PC-3 (cell line): ENCODE measurements around the gene FBXW7. TPM values are rescaled to one million over a fixed set of nuclear protein-coding genes. Genes with fewer than 3 reads are reported as not detected.

Experiments used
- ATAC-seq: fragments of 200-7000 bp; cut with Tn5 transposase; 2 replicates; pipeline ENCODE4 v1.9.1; 2020; ENCODE audit warnings: mild to moderate bottlenecking, moderate library complexity
- BruUV-seq: library from RNA; stranded (reverse); fragments of 400-500 nt; replicated peaks from 2 replicates; lab custom pipeline; 2021; lab: Mats Ljungman, UMichigan
- CTCF ChIA-PET: fragments of 300-600 bp; sonication (Branson Sonifier 250); formaldehyde crosslinking; loops from one replicate; lab custom pipeline; 2022; ENCODE audit warnings: antibody characterized with exemption; lab: Charles Lee
- POLR2A ChIA-PET: fragments of 300-600 bp; sonication (Branson Sonifier 250); formaldehyde crosslinking; loops from one replicate; lab custom pipeline; 2022; ENCODE audit warnings: antibody characterized with exemption; ENCODE audit not compliant: unreplicated experiment; lab: Charles Lee
- DNase-seq: peaks from one replicate; pipeline ENCODE4 v3.0.0-alpha.2; 2015
- H2AFZ ChIP-seq: fragments of 300-600 bp; sonication (generic); 2 replicates; pipeline ENCODE4 v1.6.0; 2016; ENCODE audit warnings: antibody characterized with exemption, low read length
- H3F3A ChIP-seq: fragments of 300-600 bp; sonication (generic); one replicate; pipeline ENCODE4 v1.6.0; 2017; ENCODE audit warnings: antibody characterized with exemption, low read length, control low read depth, mild to moderate bottlenecking; ENCODE audit not compliant: unreplicated experiment
- H3K27ac ChIP-seq: fragments of 300-600 bp; sonication (generic); 2 replicates; pipeline ENCODE4 v1.5.1; 2016; ENCODE audit warnings: mild to moderate bottlenecking, low read length
- H3K27me3 ChIP-seq: fragments of 300-600 bp; sonication (generic); 2 replicates; pipeline ENCODE4 v1.6.1; 2016; ENCODE audit warnings: low read length, mixed read lengths
- H3K36me3 ChIP-seq: fragments of 300-600 bp; sonication (generic); 2 replicates; pipeline ENCODE4 v1.6.1; 2016; ENCODE audit warnings: low read depth, mixed run types, low read length, mixed read lengths
- H3K4me1 ChIP-seq: fragments of 300-600 bp; sonication (generic); 2 replicates; pipeline ENCODE4 v1.5.1; 2016; ENCODE audit warnings: low read length; ENCODE audit not compliant: insufficient read depth
- H3K4me2 ChIP-seq: fragments of 300-600 bp; sonication (generic); 2 replicates; pipeline ENCODE4 v1.6.0; 2016; ENCODE audit warnings: low read length
- H3K4me3 ChIP-seq: fragments of 300-600 bp; sonication (generic); 2 replicates; pipeline ENCODE4 v1.5.1; 2016; ENCODE audit warnings: mild to moderate bottlenecking, low read length, mixed read lengths
- H3K79me2 ChIP-seq: fragments of 300-600 bp; sonication (generic); 2 replicates; pipeline ENCODE4 v1.6.1; 2017; ENCODE audit warnings: low read length, mixed read lengths
- H3K9ac ChIP-seq: fragments of 300-600 bp; sonication (generic); 2 replicates; pipeline ENCODE4 v1.6.0; 2016; ENCODE audit warnings: mild to moderate bottlenecking, low read length
- H3K9me2 ChIP-seq: fragments of 300-600 bp; sonication (generic); replicated peaks from 2 replicates; pipeline ENCODE4 v1.6.1; 2016; ENCODE audit warnings: mixed run types, low read length, mixed read lengths
- H3K9me3 ChIP-seq: fragments of 300-600 bp; sonication (generic); 2 replicates; pipeline ENCODE4 v1.6.1; 2016; ENCODE audit warnings: low read length, mixed read lengths
- H4K20me1 ChIP-seq: fragments of 300-600 bp; sonication (generic); 2 replicates; pipeline ENCODE4 v1.6.1; 2016; ENCODE audit warnings: low read length, mixed read lengths
- CTCF ChIP-seq: fragments of 300-600 bp; sonication (generic); conservative IDR thresholded peaks from 2 replicates; pipeline ENCODE4 v1.5.1; 2017; ENCODE audit warnings: antibody characterized with exemption, low read depth, mild to moderate bottlenecking, low read length
- EZH2 ChIP-seq: fragments of 300-600 bp; sonication (generic); IDR thresholded peaks from one replicate; pipeline ENCODE4 v1.6.1; 2017; ENCODE audit warnings: antibody characterized with exemption, mild to moderate bottlenecking, low read length; ENCODE audit not compliant: unreplicated experiment
- EZH2phosphoT487 ChIP-seq: fragments of 300-600 bp; sonication (generic); IDR thresholded peaks from 2 replicates; pipeline ENCODE4 v1.6.1; 2018; ENCODE audit warnings: mild to moderate bottlenecking, antibody characterized with exemption, low read length, borderline replicate concordance
- intact Hi-C: fragments of 100-400 bp; cut with micrococcal nuclease; formaldehyde crosslinking; loops from 2 replicates; pipeline ENCODE4 v1.9.0; 2023
- microRNA-seq: library from miRNA; unstranded; fragments of <30 nt; microRNA quantifications from one replicate; pipeline ENCODE4 v1.1.0, GENCODE V29; 2020; ENCODE audit not compliant: unreplicated experiment
- total RNA-seq: library from RNA; depleted of rRNA; stranded (reverse); fragments of >200 nt; gene quantifications from 2 replicates; pipeline ENCODE4 v1.2.3, GENCODE V29; 2014; rRNA removed

Gene FBXW7
- total RNA-seq, 1 experiment from 2014 or later = 24.3 TPM

- no peaks in the 10 kb centered on the region for H3K27me3 ChIP-seq
- H3K9me2 ChIP-seq = no peaks in the 10 kb centered on the region
- no peaks in the 10 kb centered on the region for H3K9me3 ChIP-seq
- H3K79me2 ChIP-seq = no peaks in the 10 kb centered on the region
- H3K36me3 ChIP-seq = no peaks in the 10 kb centered on the region
- BruUV-seq = no TSS peak
- no peaks in the 10 kb centered on the region for H4K20me1 ChIP-seq
- no peak overlapping the region for H3K27ac ChIP-seq
- intact Hi-C loops = no loop called here
- ATAC-seq (no peak), DNase-seq (no peak)
- no peaks in the 10 kb centered on the region for H3K4me1 ChIP-seq
- H3K4me2 ChIP-seq = no peak overlapping the region
- CTCF ChIA-PET = no interaction called here
- POLR2A ChIA-PET = no interaction called here
- H3K4me3 ChIP-seq = no peak overlapping the region
- TF ChIP-seq EZH2 = no peak
- H2AFZ ChIP-seq = no peak overlapping the region
- no peak overlapping the region for H3K9ac ChIP-seq
- no peaks in the 10 kb centered on the region for H3F3A ChIP-seq
Observed at GRCh38 chr4:152278172-152278504, 257.8 kb downstream of the FBXW7 start.

DNA sequence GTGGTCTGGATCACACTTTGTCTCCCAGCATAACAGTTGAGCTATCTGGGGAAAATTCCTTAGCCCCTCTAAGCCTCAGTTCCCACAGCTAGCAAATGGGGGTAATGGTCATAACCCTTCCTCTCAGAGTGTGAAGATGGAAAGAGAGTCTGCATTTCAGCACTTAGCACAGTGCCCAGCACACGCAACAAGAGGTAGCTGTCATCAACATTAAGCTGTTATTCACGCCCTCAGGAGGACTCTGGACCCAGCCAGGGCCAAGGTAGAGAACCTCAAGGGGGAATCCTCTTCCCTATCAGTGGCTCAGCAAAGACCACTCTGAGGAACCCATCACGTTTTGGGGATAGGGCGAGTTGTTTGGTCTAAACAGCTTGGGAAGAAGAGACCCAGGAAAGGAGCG, 258.6 kb downstream of the FBXW7 start:
- CTCF ChIA-PET = no interaction called here
- H3K4me2 ChIP-seq = no peak overlapping the region

DNA sequence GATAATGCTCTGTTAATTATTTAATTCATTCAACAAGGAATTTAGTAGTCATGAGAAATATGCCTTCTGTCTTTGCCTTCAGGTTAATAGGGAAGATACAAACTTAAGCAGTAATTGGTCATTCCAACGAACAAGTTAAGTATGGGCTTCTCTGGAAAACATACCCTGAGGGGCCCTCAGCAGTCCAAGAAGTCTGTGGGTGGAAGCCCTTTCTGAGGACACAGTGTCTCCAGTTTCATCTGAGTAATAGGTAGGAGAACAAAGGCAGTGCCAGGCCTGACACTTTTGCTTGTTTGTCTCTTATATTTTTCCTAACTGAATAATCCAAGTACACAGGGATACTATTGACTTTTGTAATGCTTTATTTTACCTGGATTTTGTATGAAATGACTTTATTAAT, 262.5 kb downstream of the FBXW7 start:
- ChIA-PET POLR2A (no interaction called here), CTCF (no interaction called here)
- Histone ChIP-seq H3K4me3 (no peak overlapping the region), H3F3A (no peaks in the 10 kb centered on the region), H3K9ac (no peak overlapping the region), H3K27me3 (no peaks in the 10 kb centered on the region), H3K9me2 (no peaks in the 10 kb centered on the region), H3K27ac (no peak overlapping the region), H3K79me2 (no peaks in the 10 kb centered on the region), H3K36me3 (no peaks in the 10 kb centered on the region), H2AFZ (no peak overlapping the region), H3K9me3 (no peaks in the 10 kb centered on the region), H4K20me1 (no peaks in the 10 kb centered on the region), H3K4me1 (no peaks in the 10 kb centered on the region), H3K4me2 (no peak overlapping the region)
- no TSS peak for BruUV-seq
- DNase-seq (peak; percentile 60), ATAC-seq (peak; percentile 55)
- TF ChIP-seq CTCF (no peak), EZH2 (no peak), EZH2phosphoT487 (no peak)
- intact Hi-C loops = no loop called here

More for the DNA sequence above, 258.6 kb downstream of the FBXW7 start:
- no peaks in the 10 kb centered on the region for H3K27me3 ChIP-seq
- no peak overlapping the region for H3K4me3 ChIP-seq
- no peak overlapping the region for H3K27ac ChIP-seq
- no peak for ATAC-seq
- DNase-seq = no peak
- BruUV-seq = no TSS peak
- TF ChIP-seq EZH2 = no peak
- no peak for TF ChIP-seq CTCF
- no peak for TF ChIP-seq EZH2phosphoT487
- no peaks in the 10 kb centered on the region for H3F3A ChIP-seq
- intact Hi-C loops = no loop called here
- H3K9me3 ChIP-seq = no peaks in the 10 kb centered on the region
- H2AFZ ChIP-seq = no peak overlapping the region
- no peaks in the 10 kb centered on the region for H3K4me1 ChIP-seq
- H3K36me3 ChIP-seq = no peaks in the 10 kb centered on the region
- no peak overlapping the region for H3K9ac ChIP-seq
- POLR2A ChIA-PET = no interaction called here
- no peaks in the 10 kb centered on the region for H4K20me1 ChIP-seq
- no peaks in the 10 kb centered on the region for H3K79me2 ChIP-seq
- no peaks in the 10 kb centered on the region for H3K9me2 ChIP-seq

Small RNA genes lying within 50 kb of the gene (microRNA-seq; reads per million reads assigned to microRNA genes)
- gene MIR3140 = 1.0 reads per million

Other genes starting within 250 kb of the FBXW7 start
- gene TMEM154, start 143.9 kb upstream of the FBXW7 start, total RNA-seq = 3.6 and 8.1 TPM in 2 replicates
- 0.07 TPM in 1 of 2 replicates, not detected in the other for gene TIGD4, start 243.6 kb upstream of the FBXW7 start, total RNA-seq
- gene ARFIP1, start 243.9 kb upstream of the FBXW7 start, total RNA-seq = 23.5 and 28.1 TPM in 2 replicates